Breast epithelium (tissue), 4 donors: ENCODE results near the gene SENP3. TPM values are rescaled to one million over a fixed set of nuclear protein-coding genes. Genes with fewer than 3 reads are reported as not detected.

Source experiments
- DNase-seq, 2 donors: peaks; one replicate each; pipeline ENCODE4 v3.0.0-alpha.2; 2019; ENCODE audit warnings: low spot score in 2 of 2
- H3K27ac ChIP-seq, 2 donors: fragments of 200-600 bp; sonication (generic) in 1 of 2; one replicate each; pipeline ENCODE4 v1.5.1; 2016 to 2019; ENCODE audit warnings: mild to moderate bottlenecking in 1 of 2
- H3K27me3 ChIP-seq, 2 donors: fragments of 200-600 bp; sonication (generic) in 1 of 2; one replicate each; pipeline versions ENCODE4 v1.5.1 to v1.6.0; 2017 to 2019; ENCODE audit warnings: control low read depth in 1 of 2, mild to moderate bottlenecking in 1 of 2
- H3K36me3 ChIP-seq: fragments of 200-600 bp; one replicate; pipeline ENCODE4 v1.5.1; 2019
- H3K4me1 ChIP-seq, 2 donors: fragments of 200-600 bp; sonication (generic); one replicate each; pipeline ENCODE4 v1.5.1; 2016 to 2019; ENCODE audit warnings: control low read depth in 1 of 2
- H3K4me3 ChIP-seq, 3 donors: fragments of 200-600 bp; sonication (generic); 1 replicate in 2 of 3; 2 replicates in 1 of 3; pipeline ENCODE4 v1.5.1; 2016 to 2019; ENCODE audit warnings: mild to moderate bottlenecking in 3 of 3, moderate library complexity in 2 of 3
- H3K9me3 ChIP-seq, 2 donors: fragments of 200-600 bp; sonication (generic) in 1 of 2; one replicate each; pipeline ENCODE4 v1.5.1; 2016 to 2019; ENCODE audit warnings: control low read depth in 1 of 2
- CTCF ChIP-seq, 3 donors: fragments of 450-650 bp; IDR thresholded peaks; one replicate each; pipeline ENCODE4 v1.5.1; 2016 to 2017; ENCODE audit warnings: antibody characterized with exemption in 3 of 3, mild to moderate bottlenecking in 3 of 3, moderate library complexity in 3 of 3
- POLR2A ChIP-seq: fragments of 450-650 bp; IDR thresholded peaks from one replicate; pipeline ENCODE4 v1.6.1; 2016; ENCODE audit warnings: antibody characterized with exemption, mild to moderate bottlenecking, moderate library complexity
- POLR2AphosphoS5 ChIP-seq, 3 donors: sonication (generic); formaldehyde crosslinking; IDR thresholded peaks; one replicate each; pipeline ENCODE4 v1.6.1; 2017; ENCODE audit warnings: antibody characterized with exemption in 3 of 3
- intact Hi-C: fragments of 100-400 bp; cut with DNase I; formaldehyde crosslinking; loops from one replicate; pipeline ENCODE4 v1.15.1; 2023; ENCODE audit warnings: low total_unique reads
- total RNA-seq, 3 donors: library from RNA; depleted of rRNA; stranded (reverse); fragments of >200 nt; gene quantifications; one replicate each; pipeline ENCODE4 v1.1.0, GENCODE V29; 2016

SENP3 gene
- total RNA-seq, 3 donors from 2014 or later = 59.5 to 65.2 (median 62.3) TPM

DNA sequence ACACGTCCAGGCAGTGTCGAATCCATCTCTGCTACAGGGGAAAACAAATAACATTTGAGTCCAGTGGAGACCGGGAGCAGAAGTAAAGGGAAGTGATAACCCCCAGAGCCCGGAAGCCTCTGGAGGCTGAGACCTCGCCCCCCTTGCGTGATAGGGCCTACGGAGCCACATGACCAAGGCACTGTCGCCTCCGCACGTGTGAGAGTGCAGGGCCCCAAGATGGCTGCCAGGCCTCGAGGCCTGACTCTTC, 10.5 kb downstream of the SENP3 start:
- peaks cover 8 to 9% of the 10 kb centered on the region in 2 donors for H3K4me1 ChIP-seq
- TF ChIP-seq CTCF (IDR thresholded peaks at IDR 0.05) = no peak
- TF ChIP-seq POLR2AphosphoS5 (IDR thresholded peaks at IDR 0.05) = no peak
- no peak for TF ChIP-seq POLR2A
- H3K36me3 ChIP-seq = peaks cover 16% of the 10 kb centered on the region
- H3K27me3 ChIP-seq = no peaks in the 10 kb centered on the region
- H3K4me3 ChIP-seq = peak overlapping the region; percentile 92 to 100 (median 100)
- intact Hi-C loops = no loop called here
- no peaks in the 10 kb centered on the region for H3K9me3 ChIP-seq
- DNase-seq = no peak
- peak overlapping the region; percentile 98 for H3K27ac ChIP-seq

- peak; percentile 100 for DNase-seq
- intact Hi-C loops = no loop called here
- Histone ChIP-seq H3K9me3 (no peaks in the 10 kb centered on the region), H3K27ac (peak overlapping the region; percentile 98), H3K27me3 (no peaks in the 10 kb centered on the region), H3K4me1 (peaks cover 8 to 9% of the 10 kb centered on the region in 2 donors), H3K36me3 (peaks cover 16% of the 10 kb centered on the region), H3K4me3 (peak overlapping the region; percentile 92 to 100 (median 100))
- TF ChIP-seq POLR2A = peak; percentile 98
- peak in 1 of 3 donors; percentile 24 for TF ChIP-seq CTCF (IDR thresholded peaks at IDR 0.05)
- TF ChIP-seq POLR2AphosphoS5 (IDR thresholded peaks at IDR 0.05) = peak; percentile 98 to 99 (median 99)
Observed at GRCh38 chr17:7572588-7573323, 11.0 kb downstream of the SENP3 start.

- H3K27me3 ChIP-seq = no peaks in the 10 kb centered on the region
- TF ChIP-seq POLR2AphosphoS5 (IDR thresholded peaks at IDR 0.05) = peak; percentile 87 to 98 (median 93)
- TF ChIP-seq CTCF (IDR thresholded peaks at IDR 0.05) = no peak
- no peak for TF ChIP-seq POLR2A
- H3K36me3 ChIP-seq = peaks cover 16% of the 10 kb centered on the region
- intact Hi-C loops = no loop called here
- H3K27ac ChIP-seq = peak overlapping the region; percentile 98
- peak; percentile 87 to 91 for DNase-seq
- no peaks in the 10 kb centered on the region for H3K9me3 ChIP-seq
- H3K4me1 ChIP-seq = peaks cover 8 to 9% of the 10 kb centered on the region in 2 donors
- H3K4me3 ChIP-seq = peak overlapping the region; percentile 92 to 100 (median 100)
Observed at GRCh38 chr17:7573324-7574080, 11.8 kb downstream of the SENP3 start.

- H3K9me3 ChIP-seq = no peaks in the 10 kb centered on the region
- DNase-seq = no peak
- H3K4me3 ChIP-seq = peak overlapping the region; percentile 92 to 100 (median 100)
- H3K36me3 ChIP-seq = peaks cover 16% of the 10 kb centered on the region
- peak overlapping the region; percentile 98 for H3K27ac ChIP-seq
- intact Hi-C loops = no loop called here
- peaks cover 9 to 11% of the 10 kb centered on the region in 2 donors for H3K4me1 ChIP-seq
- H3K27me3 ChIP-seq = no peaks in the 10 kb centered on the region
- TF ChIP-seq POLR2AphosphoS5 (IDR thresholded peaks at IDR 0.05) (peak in 1 of 3 donors; percentile 22), CTCF (IDR thresholded peaks at IDR 0.05) (no peak), POLR2A (no peak)
Observed at GRCh38 chr17:7574176-7574953, 12.6 kb downstream of the SENP3 start.
